CD14-positive monocyte (primary cell): ENCODE results near the gene CARD9. TPM values are rescaled to one million over a fixed set of nuclear protein-coding genes. Genes with fewer than 3 reads are reported as not detected.

Experiments used
- DNase-seq, 3 donors: peaks; one replicate each; pipeline ENCODE4 v3.0.0-alpha.2; 2011 to 2022
- H2AFZ ChIP-seq: 2 replicates; pipeline ENCODE4 v1.6.0; 2012; ENCODE audit warnings: mild to moderate bottlenecking, low read depth, low read length, inconsistent platforms; ENCODE audit not compliant: insufficient read depth, poor library complexity, severe bottlenecking
- H3K27ac ChIP-seq, 2 donors: 1 replicate in 1 of 2; 2 replicates in 1 of 2; pipeline ENCODE4 v1.5.1; 2012 to 2013; ENCODE audit warnings: low read length in 2 of 2, control low read depth in 1 of 2, inconsistent platforms in 1 of 2, low read depth in 1 of 2, mild to moderate bottlenecking in 1 of 2
- H3K27me3 ChIP-seq, 2 donors: one replicate each; pipeline versions ENCODE4 v1.6.0 to v1.6.1; 2011 to 2013; ENCODE audit warnings: low read length in 2 of 2; ENCODE audit not compliant: control insufficient read depth in 2 of 2, insufficient read depth in 2 of 2
- H3K36me3 ChIP-seq, 2 donors: replicated peaks in 1 of 2; 1 replicate in 1 of 2; 2 replicates in 1 of 2; pipeline versions ENCODE4 v1.5.1 to v1.6.1; 2012 to 2013; ENCODE audit warnings: low read length in 2 of 2, control low read depth in 1 of 2, inconsistent platforms in 1 of 2, mild to moderate bottlenecking in 1 of 2; ENCODE audit not compliant: insufficient read depth in 2 of 2, control insufficient read depth in 1 of 2
- H3K4me1 ChIP-seq, 2 donors: 1 replicate in 1 of 2; 2 replicates in 1 of 2; pipeline versions ENCODE4 v1.5.1 to v1.6.1; 2012 to 2013; ENCODE audit warnings: low read length in 2 of 2, control low read depth in 1 of 2, inconsistent platforms in 1 of 2, mild to moderate bottlenecking in 1 of 2, moderate library complexity in 1 of 2; ENCODE audit not compliant: insufficient read depth in 2 of 2, control insufficient read depth in 1 of 2
- H3K4me2 ChIP-seq: replicated peaks from 2 replicates; pipeline ENCODE3; 2012; ENCODE audit warnings: low read length, moderate library complexity, mild to moderate bottlenecking; ENCODE audit not compliant: poor library complexity, severe bottlenecking; ENCODE audit errors: extremely low read depth
- H3K4me3 ChIP-seq, 3 experiments: fragments of 200-600 bp in 1 of 3; sonication (generic) in 1 of 3; replicated peaks in 1 of 3; 1 replicate in 2 of 3; 2 replicates in 1 of 3; pipeline ENCODE4 v1.5.1; 2011 to 2013; ENCODE audit warnings: low read length in 3 of 3, mild to moderate bottlenecking in 3 of 3, control low read depth in 2 of 3, low read depth in 2 of 3, inconsistent platforms in 1 of 3, moderate library complexity in 1 of 3
- H3K79me2 ChIP-seq: 2 replicates; pipeline ENCODE4 v1.6.0; 2012; ENCODE audit warnings: mild to moderate bottlenecking, control low read depth, inconsistent platforms, low read length, moderate library complexity; ENCODE audit not compliant: insufficient read depth
- H3K9ac ChIP-seq: 2 replicates; pipeline ENCODE4 v1.6.0; 2017; ENCODE audit warnings: low read length, mild to moderate bottlenecking; ENCODE audit not compliant: insufficient read depth, poor library complexity, severe bottlenecking
- H3K9me3 ChIP-seq, 2 donors: replicated peaks in 1 of 2; 1 replicate in 1 of 2; 2 replicates in 1 of 2; pipeline versions ENCODE4 v1.5.1 to v1.6.1; 2012 to 2013; ENCODE audit warnings: low read length in 2 of 2, control low read depth in 1 of 2; ENCODE audit not compliant: control insufficient read depth in 1 of 2, insufficient read depth in 1 of 2
- H4K20me1 ChIP-seq: 2 replicates; pipeline ENCODE4 v1.6.0; 2012; ENCODE audit warnings: mild to moderate bottlenecking, low read length, control low read depth, moderate library complexity; ENCODE audit not compliant: insufficient read depth
- H3K27ac Mint-ChIP-seq, 7 donors: one replicate each; pipeline ENCODE4 v1.8.0; 2020; ENCODE audit warnings: mild to moderate bottlenecking in 7 of 7, mixed read lengths in 7 of 7, moderate library complexity in 6 of 7, inconsistent platforms in 2 of 7
- H3K27me3 Mint-ChIP-seq, 3 donors: one replicate each; pipeline ENCODE4 v1.8.0; 2021 to 2022; ENCODE audit warnings: low read depth in 3 of 3, mild to moderate bottlenecking in 3 of 3, mixed read lengths in 3 of 3, moderate library complexity in 3 of 3, inconsistent platforms in 1 of 3
- H3K36me3 Mint-ChIP-seq, 2 donors: one replicate each; pipeline ENCODE4 v1.8.0; 2020; ENCODE audit warnings: mixed read lengths in 2 of 2, inconsistent platforms in 1 of 2, mild to moderate bottlenecking in 1 of 2
- H3K4me1 Mint-ChIP-seq: one replicate; pipeline ENCODE4 v1.8.0; 2020; ENCODE audit warnings: mild to moderate bottlenecking, mixed read lengths
- H3K4me3 Mint-ChIP-seq, 2 donors: one replicate each; pipeline ENCODE4 v1.8.0; 2020; ENCODE audit warnings: mild to moderate bottlenecking in 2 of 2, mixed read lengths in 2 of 2, moderate library complexity in 1 of 2
- H3K9me3 Mint-ChIP-seq, 7 donors: one replicate each; pipeline ENCODE4 v1.8.0; 2020 to 2022; ENCODE audit warnings: mixed read lengths in 7 of 7, mild to moderate bottlenecking in 6 of 7, moderate library complexity in 6 of 7, inconsistent platforms in 2 of 7
- CTCF ChIP-seq: fragments of 200-600 bp; IDR thresholded peaks from one replicate; pipeline ENCODE4 v1.8.0; 2022; ENCODE audit warnings: antibody characterized with exemption, mild to moderate bottlenecking
- WGBS: methylation state at CpG from one replicate; pipeline ENCODE4 v1.1.5; 2013; ENCODE audit warnings: missing lambda C conversion rate; ENCODE audit not compliant: insufficient coverage; 5-methylcytosine and 5-hydroxymethylcytosine counted together
- intact Hi-C, 2 donors: fragments of 100-400 bp; cut with micrococcal nuclease; formaldehyde crosslinking; loops; one replicate each; pipeline versions ENCODE4 v1.15.0 to v1.15.1; 2023
- polyA plus RNA-seq, 3 donors: library from polyadenylated mRNA; depleted of rRNA in 1 of 3; unstranded in 2 of 3; stranded (reverse) in 1 of 3; fragments of 300-500 nt in 2 of 3; fragments of >200 nt in 1 of 3; fragmentation: Illumina TruSeq in 2 of 3; gene quantifications; 1 replicate in 2 of 3; 2 replicates in 1 of 3; pipeline ENCODE4 v1.2.3, GENCODE V29; 2012 to 2021

CARD9 gene
- polyA plus RNA-seq, 3 donors = 34.3 to 108 (median 41.4) TPM

- Mint-ChIP-seq H3K9me3 (no peaks in the 10 kb centered on the region), H3K4me1 (peaks cover 2% of the 10 kb centered on the region), H3K27me3 (no peaks in the 10 kb centered on the region), H3K27ac (no peak overlapping the region), H3K36me3 (no peaks in the 10 kb centered on the region), H3K4me3 (no peak overlapping the region)
- Histone ChIP-seq H3K4me1 (peaks cover 10 to 12% of the 10 kb centered on the region in 2 donors), H3K27ac (no peak overlapping the region), H3K4me2 (no peak overlapping the region), H3K79me2 (no peaks in the 10 kb centered on the region), H2AFZ (no peak overlapping the region), H4K20me1 (no peaks in the 10 kb centered on the region), H3K27me3 (no peaks in the 10 kb centered on the region), H3K36me3 (no peaks in the 10 kb centered on the region), H3K9ac (no peak overlapping the region), H3K9me3 (no peaks in the 10 kb centered on the region), H3K4me3 (no peak overlapping the region)
- no peak for TF ChIP-seq CTCF
- intact Hi-C loops = loop anchor here (2.0 kb wide), 1 partner anchor 62 kb away; the partner anchor contains the start of gene SNAPC4 (in 2 of the 2)
- DNase-seq = no peak
- whole genome bisulfite sequencing = 98% methylated on average over 24 of the region's 25 CpGs
Observed at GRCh38 chr9:136338511-136338910, 35.0 kb downstream of the CARD9 start.

DNA sequence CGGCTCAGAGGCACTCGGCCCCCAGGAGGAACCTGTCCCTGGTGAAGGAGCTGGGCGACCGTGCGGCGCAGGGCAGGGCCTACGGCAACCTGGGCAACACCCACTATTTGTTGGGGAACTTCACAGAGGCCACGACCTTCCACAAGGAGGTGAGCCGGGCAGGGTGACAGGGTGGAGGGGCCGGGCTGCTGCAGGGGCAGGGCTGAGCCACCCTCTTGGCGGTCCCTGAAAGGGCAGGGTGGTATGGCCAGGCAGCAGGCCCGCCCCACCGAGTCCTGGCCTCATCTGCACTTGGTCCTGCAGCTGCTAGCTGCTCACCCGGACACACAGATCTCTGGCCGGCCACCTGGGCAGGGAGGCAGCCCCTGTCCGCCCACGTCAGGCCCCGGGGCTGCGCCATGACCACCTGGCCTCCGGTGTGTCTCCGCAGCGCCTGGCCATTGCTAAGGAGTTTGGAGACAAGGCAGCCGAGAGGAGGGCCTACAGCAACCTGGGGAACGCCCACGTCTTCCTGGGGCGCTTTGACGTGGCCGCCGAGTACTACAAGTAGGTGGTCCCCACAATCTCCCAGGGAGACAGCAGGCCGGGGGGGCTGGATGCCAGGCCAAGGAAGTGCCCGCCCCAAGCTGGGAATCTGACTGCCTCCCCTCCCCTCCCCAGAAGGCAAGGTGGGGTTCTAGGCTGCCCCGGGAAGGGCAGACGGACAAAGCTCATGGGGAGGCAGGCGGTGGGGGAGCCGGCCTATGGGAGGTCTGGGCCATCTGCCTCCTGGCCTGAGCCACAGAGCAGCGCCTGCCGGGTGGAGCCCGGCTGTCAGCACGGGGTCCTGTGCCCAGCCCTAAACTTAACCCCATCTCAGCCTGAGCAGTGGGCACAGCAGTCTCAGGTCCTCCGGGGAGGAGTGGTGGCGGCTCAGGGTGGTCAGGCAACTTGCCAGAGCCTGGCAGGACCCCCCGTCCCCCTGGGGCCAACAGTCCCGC lies 35.8 kb downstream of the CARD9 start:
- WGBS = 95% methylated on average over 29 of the region's 43 CpGs
- H3K9me3 Mint-ChIP-seq = no peaks in the 10 kb centered on the region
- TF ChIP-seq CTCF = no peak
- no peaks in the 10 kb centered on the region for H3K79me2 ChIP-seq
- no peaks in the 10 kb centered on the region for H3K27me3 ChIP-seq
- H3K4me3 ChIP-seq = no peak overlapping the region
- H3K27ac Mint-ChIP-seq = no peak overlapping the region
- intact Hi-C loops = loop anchor here (2.0 kb wide), 1 partner anchor 63 kb away; the partner anchor contains the start of gene SNAPC4 (in 2 of the 2)
- no peak overlapping the region for H3K9ac ChIP-seq
- no peaks in the 10 kb centered on the region for H3K27me3 Mint-ChIP-seq
- no peaks in the 10 kb centered on the region for H3K36me3 ChIP-seq
- no peak overlapping the region for H3K4me2 ChIP-seq
- peaks cover 2% of the 10 kb centered on the region for H3K4me1 Mint-ChIP-seq
- no peaks in the 10 kb centered on the region for H4K20me1 ChIP-seq
- H2AFZ ChIP-seq = no peak overlapping the region
- no peaks in the 10 kb centered on the region for H3K36me3 Mint-ChIP-seq
- no peak overlapping the region for H3K27ac ChIP-seq
- H3K9me3 ChIP-seq = no peaks in the 10 kb centered on the region
- H3K4me1 ChIP-seq = peaks cover 5 to 7% of the 10 kb centered on the region in 2 donors
- H3K4me3 Mint-ChIP-seq = no peak overlapping the region
- no peak for DNase-seq
